Stomach smooth muscle (tissue), 2 donors: ENCODE data around the gene SYNC.
"Not testable (repeated sequence)": the region's sequence is repeated elsewhere in the genome, so short reads cannot be mapped to it uniquely, and the experiment has no call there.

Experiments
- H3K27ac ChIP-seq: one replicate; pipeline ENCODE4 v1.7.0; 2013; ENCODE audit warnings: mild to moderate bottlenecking, low read length, inconsistent platforms
- H3K27me3 ChIP-seq, 2 donors: one replicate each; pipeline ENCODE4 v1.7.0; 2013; ENCODE audit warnings: low read length in 2 of 2; ENCODE audit not compliant: insufficient read depth in 2 of 2, control insufficient read depth in 1 of 2
- H3K36me3 ChIP-seq, 2 donors: one replicate each; pipeline ENCODE4 v1.7.0; 2013; ENCODE audit warnings: low read length in 2 of 2; ENCODE audit not compliant: control insufficient read depth in 2 of 2, insufficient read depth in 2 of 2
- H3K4me1 ChIP-seq: one replicate; pipeline ENCODE4 v1.7.0; 2013; ENCODE audit warnings: low read length; ENCODE audit not compliant: control insufficient read depth, insufficient read depth
- H3K4me3 ChIP-seq, 2 donors: one replicate each; pipeline ENCODE4 v1.7.0; 2013; ENCODE audit warnings: low read length in 2 of 2
- H3K9ac ChIP-seq, 2 donors: one replicate each; pipeline ENCODE4 v1.7.0; 2013; ENCODE audit warnings: low read length in 2 of 2, mild to moderate bottlenecking in 1 of 2
- H3K9me3 ChIP-seq, 2 donors: one replicate each; pipeline ENCODE4 v1.7.0; 2013; ENCODE audit warnings: low read length in 2 of 2; ENCODE audit not compliant: control insufficient read depth in 2 of 2
- donor health status: healthy.
- donor health status: Pancreatic carcinoma.

SYNC gene

DNA sequence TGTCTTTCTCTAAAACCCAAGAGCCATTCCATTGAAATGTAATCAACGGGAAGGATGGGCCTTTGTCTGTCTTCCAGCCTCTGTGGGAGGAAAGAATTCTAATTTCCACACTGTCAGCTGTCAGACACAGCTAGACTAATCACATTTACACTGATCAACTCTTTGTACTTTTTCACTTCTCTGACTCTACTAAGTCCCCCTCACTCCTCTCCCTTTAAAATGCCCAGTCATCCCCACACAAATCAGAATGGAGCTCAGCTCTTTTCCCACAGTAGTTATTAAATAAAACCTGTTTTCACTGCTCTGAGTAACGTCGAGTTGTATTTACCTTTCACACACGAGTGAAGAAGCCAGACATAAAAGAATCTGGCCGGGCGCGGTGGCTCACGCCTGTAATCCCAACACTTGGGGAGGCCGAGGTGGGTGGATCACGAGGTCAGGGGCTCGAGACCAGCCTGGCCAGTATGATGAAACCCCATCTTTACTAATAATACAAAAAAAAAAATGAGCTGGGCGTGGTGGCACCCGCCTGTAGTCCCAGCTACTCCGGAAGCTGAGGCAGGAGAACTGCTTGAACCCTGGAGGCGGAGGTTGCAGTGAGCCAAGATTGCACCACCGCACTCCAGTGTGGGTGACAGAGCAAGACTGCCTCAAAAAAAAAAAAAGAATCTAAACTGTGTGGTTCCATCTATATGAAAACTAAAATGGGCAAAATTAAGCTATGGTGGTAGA is 65.5 kb downstream of the SYNC start:
- H3K9me3 ChIP-seq: no peaks in the 10 kb centered on the region
- H3K4me1 ChIP-seq: no peaks in the 10 kb centered on the region
- H3K27me3 ChIP-seq: no peaks in the 10 kb centered on the region
- H3K36me3 ChIP-seq: peaks cover 6 to 8% of the 10 kb centered on the region in 2 donors
- H3K9ac ChIP-seq: no peak overlapping the region
- H3K27ac ChIP-seq: no peak overlapping the region
- H3K4me3 ChIP-seq: no peak overlapping the region

DNA sequence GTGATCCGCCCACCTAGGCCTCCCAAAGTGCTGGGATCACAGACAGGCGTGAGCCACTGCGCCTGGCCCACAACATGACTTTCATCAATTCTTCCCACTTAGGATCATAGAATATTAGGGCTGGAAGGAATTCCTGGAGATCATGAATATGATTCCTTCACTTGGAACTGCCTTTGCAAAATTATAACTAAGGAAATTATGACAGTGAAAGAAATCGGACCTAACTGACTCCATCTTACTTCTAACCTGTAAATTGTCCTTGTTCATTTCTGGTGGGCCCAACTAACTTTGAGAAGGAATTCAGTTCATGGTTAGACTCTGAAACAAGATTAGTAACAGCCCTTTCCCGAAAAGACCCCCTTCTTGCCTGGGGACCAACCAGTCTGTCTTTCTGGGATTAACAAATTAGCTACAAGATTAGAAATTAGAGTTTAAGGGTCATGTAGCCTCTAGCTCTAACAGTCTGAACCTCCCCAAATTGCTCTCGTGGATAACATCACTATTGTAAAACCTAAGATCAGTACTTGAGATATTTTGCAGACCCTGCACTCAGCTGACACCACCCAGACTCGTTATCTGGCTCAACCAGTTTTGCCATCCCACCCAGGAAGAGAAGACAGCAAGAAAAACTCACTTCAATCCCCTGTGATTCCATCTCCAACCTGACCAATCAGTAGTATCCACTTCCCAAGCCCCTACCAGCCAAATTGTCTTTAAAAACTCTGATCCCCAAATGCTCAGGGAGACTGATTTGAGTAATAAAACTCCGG is 66.9 kb downstream of the SYNC start:
- Histone ChIP-seq H3K36me3 (peaks cover 6 to 8% of the 10 kb centered on the region in 2 donors), H3K9ac (no peak overlapping the region), H3K4me3 (no peak overlapping the region), H3K4me1 (no peaks in the 10 kb centered on the region), H3K9me3 (no peaks in the 10 kb centered on the region), H3K27me3 (no peaks in the 10 kb centered on the region), H3K27ac (no peak overlapping the region)

DNA sequence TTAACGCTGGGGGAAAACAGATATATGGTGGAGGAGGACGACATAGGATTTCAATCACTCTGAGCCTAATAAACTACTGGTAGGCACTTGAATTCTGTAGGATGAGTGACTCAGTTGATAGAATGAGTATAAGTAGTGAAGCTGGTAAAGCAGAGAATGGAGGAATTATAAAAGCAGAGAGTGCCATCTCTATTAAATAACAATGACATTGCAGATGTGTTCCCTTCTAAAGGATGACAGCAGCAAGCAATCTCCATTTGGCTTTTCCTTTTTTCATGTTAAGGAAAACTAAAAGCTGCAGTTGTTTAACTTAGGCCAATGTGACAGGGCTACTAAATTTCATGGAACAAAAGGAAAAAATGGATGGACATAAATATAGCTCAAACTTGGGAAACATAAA is 69.7 kb downstream of the SYNC start:
- no peak overlapping the region for H3K4me3 ChIP-seq
- no peak overlapping the region for H3K9ac ChIP-seq
- H3K36me3 ChIP-seq: peaks cover 6 to 7% of the 10 kb centered on the region in 2 donors
- no peaks in the 10 kb centered on the region for H3K4me1 ChIP-seq
- H3K27me3 ChIP-seq: no peaks in the 10 kb centered on the region
- no peaks in the 10 kb centered on the region for H3K9me3 ChIP-seq
- no peak overlapping the region for H3K27ac ChIP-seq

DNA sequence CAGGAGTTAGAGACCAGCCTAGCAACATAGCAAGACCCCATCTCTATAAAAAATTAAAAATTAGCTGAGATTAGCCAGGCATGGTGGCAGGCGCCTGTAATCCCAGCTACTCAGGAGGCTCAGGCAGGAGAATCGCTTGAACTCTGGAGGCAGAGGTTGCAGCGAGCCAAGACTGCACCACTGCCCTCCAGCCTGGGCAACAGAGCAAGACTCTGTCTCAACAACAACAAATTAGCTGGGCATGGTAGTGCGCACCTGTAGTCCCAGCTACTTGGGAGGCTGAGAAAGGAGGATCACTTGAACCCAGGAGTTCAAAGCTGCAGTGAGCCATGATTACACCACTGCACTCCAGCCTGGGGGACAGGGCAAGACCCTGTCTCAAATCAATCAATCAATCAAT is 72.4 kb downstream of the SYNC start:
- H3K36me3 ChIP-seq, H3K27ac ChIP-seq, H3K4me3 ChIP-seq, H3K4me1 ChIP-seq, H3K9ac ChIP-seq, H3K9me3 ChIP-seq, H3K27me3 ChIP-seq: not testable (repeated sequence)
